Cardiac muscle cell (in vitro differentiated cells and primary cell): ENCODE results near the gene RPP25. TPM values are rescaled to one million over a fixed set of nuclear protein-coding genes. Genes with fewer than 3 reads are reported as not detected.
"Not testable (repeated sequence)": the region's sequence is repeated elsewhere in the genome, so short reads cannot be mapped to it uniquely, and the experiment has no call there.

Experiments used
- DNase-seq, 2 donors: peaks; one replicate each; pipeline versions ENCODE4 v3.0.0 to v3.0.0-alpha.2; 2010 to 2017; ENCODE audit warnings: low read depth in 1 of 2, low spot score in 1 of 2
- H3K27ac ChIP-seq: fragments of 200-600 bp; sonication (generic); 2 replicates; pipeline ENCODE4 v1.5.1; 2016
- H3K27me3 ChIP-seq: fragments of 200-600 bp; sonication (generic); 2 replicates; pipeline ENCODE4 v1.6.0; 2016; ENCODE audit warnings: control low read depth
- H3K36me3 ChIP-seq: fragments of 200-600 bp; sonication (generic); 2 replicates; pipeline ENCODE4 v1.5.1; 2016; ENCODE audit warnings: control low read depth
- H3K4me1 ChIP-seq: fragments of 200-600 bp; sonication (generic); 2 replicates; pipeline ENCODE4 v1.8.1; 2017; ENCODE audit warnings: low read depth, mild to moderate bottlenecking, mixed run types
- H3K4me3 ChIP-seq: fragments of 200-600 bp; sonication (generic); 2 replicates; pipeline ENCODE4 v1.5.1; 2016; ENCODE audit warnings: mild to moderate bottlenecking
- H3K9me3 ChIP-seq: fragments of 200-600 bp; sonication (generic); 2 replicates; pipeline ENCODE4 v1.5.1; 2017; ENCODE audit warnings: low read depth, mild to moderate bottlenecking, control low read depth
- CTCF ChIP-seq: IDR thresholded peaks from 2 replicates; pipeline ENCODE4 v1.5.1; 2012; ENCODE audit warnings: low read depth, mild to moderate bottlenecking, low read length
- polyA plus RNA-seq: library from polyadenylated mRNA; unstranded; fragments of >200 nt; fragmentation: Nextera tagmentation; extraction: Ambion mirVana; gene quantifications from 2 replicates; pipeline ENCODE4 v1.2.1, GENCODE V29; 2016
- total RNA-seq: library from RNA; depleted of rRNA; stranded (reverse); fragments of >200 nt; gene quantifications from 2 replicates; pipeline ENCODE4 v1.2.3, GENCODE V29; 2016

The RPP25 gene
- total and polyA plus RNA-seq, 2 experiments from 2014 or later: 18.3 to 21.1 TPM

- Histone ChIP-seq H3K9me3 (no peaks in the 10 kb centered on the region), H3K4me3 (no peak overlapping the region), H3K27me3 (no peaks in the 10 kb centered on the region), H3K36me3 (peaks cover 15% of the 10 kb centered on the region), H3K27ac (peak overlapping the region; percentile 54), H3K4me1 (peaks cover 3% of the 10 kb centered on the region)
- DNase-seq: no peak
- TF ChIP-seq CTCF: no peak
These were observed 23.0 kb downstream of the RPP25 start for GRCh38 chr15:74933573-74933972.

- no peak for TF ChIP-seq CTCF
- Histone ChIP-seq H3K36me3 (peaks cover 51% of the 10 kb centered on the region), H3K27ac (peak overlapping the region; percentile 30)
These were observed 27.8 kb downstream of the RPP25 start for GRCh38 chr15:74928771-74929198.

GRCh38 chr15:74924525-74924924, 32.0 kb downstream of the RPP25 start:
- Histone ChIP-seq H3K27ac (no peak overlapping the region), H3K9me3 (no peaks in the 10 kb centered on the region), H3K4me1 (no peaks in the 10 kb centered on the region), H3K27me3 (no peaks in the 10 kb centered on the region), H3K4me3 (no peak overlapping the region), H3K36me3 (peaks cover 73% of the 10 kb centered on the region)
- no peak for DNase-seq
- no peak for TF ChIP-seq CTCF

More at GRCh38 chr15:74928771-74929198, 27.8 kb downstream of the RPP25 start:
- no peaks in the 10 kb centered on the region for H3K4me1 ChIP-seq
- no peak overlapping the region for H3K4me3 ChIP-seq
- no peak for DNase-seq
- no peaks in the 10 kb centered on the region for H3K27me3 ChIP-seq
- no peaks in the 10 kb centered on the region for H3K9me3 ChIP-seq

GRCh38 chr15:74920456-74920855, 36.1 kb downstream of the RPP25 start:
- H3K4me1 ChIP-seq: no peaks in the 10 kb centered on the region
- no peak overlapping the region for H3K4me3 ChIP-seq
- H3K9me3 ChIP-seq: no peaks in the 10 kb centered on the region
- no peak for TF ChIP-seq CTCF
- H3K36me3 ChIP-seq: peaks cover 72% of the 10 kb centered on the region
- no peaks in the 10 kb centered on the region for H3K27me3 ChIP-seq
- no peak overlapping the region for H3K27ac ChIP-seq
- no peak for DNase-seq

GRCh38 chr15:74917676-74918075, 38.9 kb downstream of the RPP25 start:
- DNase-seq: no peak
- H3K9me3 ChIP-seq: no peaks in the 10 kb centered on the region
- H3K36me3 ChIP-seq: peaks cover 57% of the 10 kb centered on the region
- no peaks in the 10 kb centered on the region for H3K4me1 ChIP-seq
- no peaks in the 10 kb centered on the region for H3K27me3 ChIP-seq
- no peak overlapping the region for H3K27ac ChIP-seq
- no peak for TF ChIP-seq CTCF
- H3K4me3 ChIP-seq: no peak overlapping the region

GRCh38 chr15:74913799-74914198, 42.8 kb downstream of the RPP25 start:
- H3K4me1 ChIP-seq, H3K9me3 ChIP-seq, H3K27me3 ChIP-seq, H3K4me3 ChIP-seq, DNase-seq: not testable (repeated sequence)
- peak overlapping the region; percentile 58 for H3K27ac ChIP-seq
- peaks cover 33% of the 10 kb centered on the region for H3K36me3 ChIP-seq
